GM21390 (cell line): ENCODE measurements around the gene ERGIC2.
A peak's percentile ranks its signal among the peaks of the same experiment; 100 is the strongest.
"Not testable (repeated sequence)": the region's sequence is repeated elsewhere in the genome, so short reads cannot be mapped to it uniquely, and the experiment has no call there.

ENCODE experiments used
- ATAC-seq: cut with Tn5 transposase; IDR thresholded peaks from one replicate; pipeline ENCODE4 v1.9.1; 2021; ENCODE audit not compliant: unreplicated experiment

Gene ERGIC2

DNA sequence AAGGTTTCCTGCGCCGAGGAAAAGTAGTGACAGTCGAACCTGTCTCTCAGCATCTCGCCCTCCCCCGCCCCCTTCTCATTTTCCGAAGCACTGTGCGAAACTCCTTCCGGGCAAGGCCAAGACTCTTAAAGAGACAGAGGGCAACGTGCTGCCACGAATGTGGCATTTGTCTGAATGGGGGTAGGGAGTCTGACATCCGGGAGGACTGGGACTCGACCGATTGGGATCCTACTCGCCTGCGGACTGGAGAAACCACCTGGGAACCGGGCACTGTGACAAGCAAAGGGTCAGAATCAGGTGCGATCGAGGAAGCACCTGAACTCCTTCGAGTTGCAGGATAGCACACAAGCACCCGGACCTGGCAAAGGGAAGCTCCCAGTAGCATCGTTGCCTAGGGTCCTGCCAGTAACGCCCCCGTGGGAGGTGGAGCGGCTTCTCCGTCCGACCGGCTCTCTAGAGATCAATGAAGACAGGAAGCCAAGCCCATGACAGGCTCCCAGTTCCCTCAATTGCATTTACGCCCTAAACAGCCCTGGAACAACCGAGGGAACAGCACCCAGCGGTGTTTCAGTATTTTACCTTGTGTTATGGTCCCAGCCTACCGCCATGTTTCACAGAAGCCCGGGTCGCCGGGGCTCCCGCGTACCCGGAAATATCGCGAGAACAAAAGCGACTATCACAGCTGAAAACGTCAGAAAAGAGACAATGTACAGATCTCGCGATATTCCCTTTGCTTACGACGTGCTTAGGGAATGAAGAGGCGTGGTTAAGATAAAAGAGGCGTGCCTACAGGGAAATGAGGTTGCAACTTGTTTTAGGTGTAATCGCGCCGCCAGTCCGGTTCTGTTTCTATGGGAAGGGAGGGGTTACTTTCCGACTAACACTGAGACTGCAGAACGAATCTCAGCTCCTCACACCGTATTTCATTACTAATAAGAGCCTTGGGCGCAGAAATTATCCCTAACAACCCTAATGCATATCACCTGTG lies at the start of gene ERGIC2:
Gene ERGIC2 (minus strand): TSS at position 637 of the 988 bp plus-strand sequence. CDS start 9,539 bp downstream, outside the sequence.
- ATAC-seq: peak; percentile 96

- no peak for ATAC-seq
These were observed 49.7 kb upstream of the ERGIC2 start for GRCh38 chr12:29430716-29431044.

GRCh38 chr12:29429999-29430715 lies 49.2 kb upstream of the ERGIC2 start:
- no peak for ATAC-seq

GRCh38 chr12:29428633-29429032 lies 47.7 kb upstream of the ERGIC2 start:
- peak; percentile 50 for ATAC-seq

DNA sequence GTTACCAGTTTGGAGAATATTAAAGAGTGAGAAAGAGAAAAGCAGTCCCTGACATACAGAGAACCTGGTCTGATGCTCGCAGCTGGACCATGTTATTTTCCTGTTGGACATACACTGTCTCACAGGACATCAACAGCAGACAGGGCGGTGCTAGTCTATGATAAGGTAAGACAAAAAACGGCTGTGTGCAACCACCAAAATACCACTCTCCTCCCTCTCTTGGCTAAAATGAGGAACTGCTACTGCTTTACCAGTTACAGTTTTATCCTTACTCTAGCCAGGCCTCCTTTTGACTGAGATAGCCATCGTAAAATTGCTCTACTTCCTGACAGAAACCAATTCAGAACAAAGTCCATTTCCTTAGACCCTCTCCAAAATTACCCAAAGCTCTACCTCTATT lies 47.0 kb upstream of the ERGIC2 start:
- peak; percentile 99 for ATAC-seq

DNA sequence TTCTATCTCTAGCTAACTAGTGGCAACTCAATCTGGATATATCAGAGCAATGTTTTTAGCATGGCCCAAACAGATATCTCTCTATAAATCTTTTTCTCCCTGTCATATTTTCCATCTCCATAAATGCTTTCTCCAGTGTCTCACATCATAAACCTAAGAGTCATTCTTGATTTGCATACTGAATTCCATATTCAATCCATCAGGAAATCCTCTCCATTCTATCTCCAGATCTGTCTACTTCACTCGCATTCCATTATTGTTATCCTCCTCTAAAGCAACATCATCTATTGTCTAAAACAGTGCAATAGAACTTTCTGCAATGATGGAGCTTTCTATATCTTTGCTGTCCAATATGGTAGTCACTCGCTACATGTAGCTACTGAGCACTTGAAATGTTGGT lies 45.5 kb upstream of the ERGIC2 start:
- ATAC-seq: no peak

DNA sequence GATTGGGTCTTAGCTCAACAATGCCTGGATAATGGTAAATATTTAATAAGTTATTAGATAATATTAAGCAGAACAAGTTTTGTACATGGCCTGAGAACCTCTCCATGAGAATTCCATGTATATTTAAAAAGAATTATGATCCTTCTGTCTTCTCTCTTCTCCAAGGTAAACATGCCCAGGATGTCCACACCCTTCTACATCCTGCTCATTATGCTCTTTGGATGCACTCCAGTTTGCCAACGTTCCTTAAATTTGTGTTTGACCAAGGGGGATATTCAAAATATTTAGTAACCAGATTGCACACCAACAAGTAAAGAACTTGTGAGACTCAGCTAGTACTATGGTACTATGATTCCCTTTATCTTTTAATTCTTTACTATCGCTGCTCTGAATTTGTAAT lies 44.8 kb upstream of the ERGIC2 start:
- no peak for ATAC-seq

DNA sequence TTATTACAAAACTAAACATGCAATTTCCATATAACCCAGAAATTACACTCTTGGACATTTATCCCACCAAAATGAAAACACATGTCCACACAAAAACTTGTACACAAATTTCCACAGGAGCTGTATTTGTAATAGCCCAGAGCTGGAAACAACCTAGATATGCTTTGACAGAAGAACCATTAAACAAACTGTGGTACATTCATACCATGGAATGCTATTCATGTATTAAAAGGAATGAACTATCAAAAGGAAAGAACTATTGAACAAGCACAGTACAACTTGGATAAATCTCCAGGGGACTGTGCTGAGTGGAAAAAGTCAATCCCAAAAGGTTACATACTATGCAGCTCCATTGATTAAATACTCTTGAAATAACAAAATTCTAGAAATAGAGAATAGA lies 35.8 kb upstream of the ERGIC2 start:
- ATAC-seq: no peak

DNA sequence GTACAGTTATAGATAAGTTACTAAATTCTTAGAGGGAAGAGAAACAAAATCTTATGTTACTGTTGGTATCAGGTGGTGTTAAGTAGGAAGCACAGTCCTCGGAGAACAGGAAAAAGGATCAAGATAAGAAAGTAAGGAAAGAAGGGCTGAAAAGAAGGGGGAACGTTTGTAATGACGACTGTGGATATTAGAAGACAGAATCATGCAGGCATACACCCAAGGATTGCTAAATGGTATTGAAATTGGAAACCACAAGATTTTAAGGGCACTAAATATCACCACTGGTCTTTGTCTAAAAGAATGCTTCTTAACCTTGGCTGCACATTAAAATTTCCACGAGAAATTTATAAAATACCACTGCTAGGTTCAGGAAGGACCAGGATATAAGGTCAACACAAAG lies 34.1 kb upstream of the ERGIC2 start:
- no peak for ATAC-seq

DNA sequence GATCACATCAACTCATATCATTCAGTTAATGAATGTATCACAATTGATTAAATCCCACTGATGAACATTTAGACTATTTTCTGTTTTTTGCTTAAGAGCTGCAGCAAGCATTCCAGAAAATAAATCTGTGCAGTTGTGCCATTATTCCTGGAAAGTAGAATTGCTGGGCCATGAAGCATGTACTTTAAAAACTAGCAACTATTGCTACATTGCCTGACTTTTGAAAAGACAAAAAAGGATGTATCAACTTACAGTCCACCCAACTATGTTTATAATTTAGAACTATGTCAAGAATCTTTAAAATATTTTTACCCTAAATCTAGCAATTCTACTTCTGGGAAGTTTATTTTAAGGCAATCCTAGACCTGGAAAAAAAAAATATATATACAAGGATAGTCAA lies 33.4 kb upstream of the ERGIC2 start:
- no peak for ATAC-seq

- no peak for ATAC-seq
These were observed 24.6 kb upstream of the ERGIC2 start for GRCh38 chr12:29405561-29405960.

DNA sequence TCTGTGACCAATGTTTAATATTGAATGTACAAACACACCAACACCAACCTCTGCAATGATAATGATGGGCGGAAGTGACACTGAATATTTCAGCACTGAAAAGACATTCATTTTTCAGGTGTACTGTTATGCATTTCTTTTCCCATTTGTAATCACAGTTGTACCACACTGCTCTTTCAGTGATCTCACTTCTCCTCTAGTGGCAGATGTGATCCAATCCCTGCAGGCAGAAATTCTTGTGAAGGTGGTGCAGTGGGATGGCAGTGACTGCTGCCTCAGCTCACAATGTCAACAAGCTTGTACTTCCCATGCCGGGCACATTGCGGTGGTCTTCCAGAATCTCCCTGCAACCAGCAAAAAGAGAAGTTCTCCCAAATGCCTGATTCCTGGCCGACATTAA lies 23.0 kb upstream of the ERGIC2 start:
- no peak for ATAC-seq

GRCh38 chr12:29402437-29402836 lies 21.5 kb upstream of the ERGIC2 start:
- no peak for ATAC-seq

DNA sequence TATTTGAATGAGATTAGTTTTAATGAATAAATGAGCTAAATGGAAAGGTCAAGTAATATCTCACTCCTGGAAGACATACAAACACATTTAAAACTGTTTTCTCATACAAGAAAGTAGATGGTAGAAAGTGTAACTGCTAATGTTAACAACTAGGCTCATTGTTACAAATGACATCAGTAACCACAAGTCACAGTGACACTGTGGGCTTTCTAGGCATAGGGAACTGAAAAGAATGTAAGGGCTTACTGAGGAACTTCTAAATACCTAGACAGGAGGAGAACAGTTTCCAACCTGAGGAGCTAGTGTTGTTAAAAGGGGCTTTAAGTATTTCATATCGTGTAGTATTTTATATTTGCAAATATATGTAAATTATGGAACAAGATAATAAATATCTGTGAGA lies 17.5 kb upstream of the ERGIC2 start:
- ATAC-seq: peak; percentile 61

GRCh38 chr12:29396774-29397173 lies 15.8 kb upstream of the ERGIC2 start:
- no peak for ATAC-seq

GRCh38 chr12:29395356-29395755 lies 14.4 kb upstream of the ERGIC2 start:
- no peak for ATAC-seq

DNA sequence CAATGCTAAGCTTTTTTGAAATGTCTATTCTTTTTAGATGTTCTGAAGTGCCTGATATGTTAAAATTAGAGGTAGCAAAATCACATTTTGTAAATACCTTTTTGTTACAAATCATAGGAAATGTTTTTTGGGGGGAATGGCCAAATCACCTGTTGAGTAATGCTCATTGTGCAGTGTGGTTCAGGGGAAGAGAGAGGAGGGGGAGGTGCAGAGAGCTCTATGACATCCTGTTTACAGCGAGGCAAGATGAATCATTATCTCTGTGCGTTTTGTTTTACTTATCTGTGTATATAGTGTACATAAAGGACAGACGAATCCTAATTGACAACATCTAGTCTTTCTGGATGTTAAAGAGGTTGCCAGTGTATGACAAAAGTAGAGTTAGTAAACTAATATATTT lies 9.4 kb upstream of the ERGIC2 start:
- not testable (repeated sequence) for ATAC-seq

DNA sequence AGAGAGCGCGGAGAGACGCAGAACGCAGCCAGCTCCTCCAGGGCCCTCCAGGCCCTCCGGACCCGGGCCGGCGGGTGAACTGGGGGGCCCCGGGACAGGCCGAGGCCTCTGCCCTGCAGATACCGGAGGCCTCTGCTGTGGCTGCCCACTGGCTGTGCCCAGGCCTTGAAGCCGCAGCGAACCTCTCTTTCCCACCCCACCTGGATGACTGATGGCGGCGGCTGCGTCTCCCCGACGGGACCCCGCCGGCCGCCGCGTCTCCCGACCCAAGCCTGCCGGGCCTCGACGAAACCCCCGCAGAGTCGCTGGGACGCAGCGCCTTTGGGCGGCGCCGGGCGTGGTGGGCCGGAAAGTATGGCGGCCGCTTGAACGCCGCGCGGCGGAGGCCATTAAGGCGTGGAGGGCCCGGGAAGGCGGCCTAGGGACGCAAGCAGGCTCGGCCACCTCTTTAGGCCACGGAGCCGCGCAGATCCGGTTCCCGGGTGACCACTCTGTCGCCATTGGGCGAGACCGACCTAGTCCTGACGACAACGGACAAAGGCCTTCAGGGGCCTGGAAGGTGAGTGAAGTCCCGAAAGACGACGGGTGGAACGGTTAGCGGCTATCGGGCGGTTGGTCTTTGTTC lies 8.4 kb upstream of the ERGIC2 start:
- ATAC-seq: no peak

- not testable (repeated sequence) for ATAC-seq
These were observed 5.2 kb upstream of the ERGIC2 start for GRCh38 chr12:29386084-29386680.

DNA sequence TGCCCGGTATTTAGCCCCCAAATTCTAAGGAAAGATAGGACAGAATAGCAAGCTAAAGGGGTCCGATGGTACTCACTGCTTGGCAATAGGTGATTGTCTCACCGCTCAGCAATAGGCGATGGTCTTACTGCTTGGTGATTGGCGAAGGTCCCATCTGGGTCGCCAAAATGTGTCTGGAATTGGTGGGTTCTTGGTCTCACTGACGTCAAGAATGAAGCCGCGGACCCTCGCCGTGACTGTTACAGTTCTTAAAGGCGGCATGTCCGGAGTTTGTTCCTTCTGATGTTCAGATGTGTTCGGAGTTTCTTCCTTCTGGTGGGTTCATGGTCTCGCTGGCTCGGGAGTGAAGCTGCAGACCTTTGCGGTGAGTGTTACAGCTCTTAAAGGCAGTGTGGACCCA lies 4.2 kb upstream of the ERGIC2 start:
- ATAC-seq: not testable (repeated sequence)

GRCh38 chr12:29382251-29382650 lies 1.3 kb upstream of the ERGIC2 start:
- no peak for ATAC-seq
